Measurements from ENCODE around the gene CALCA.

GRCh38 chr11:14980854-14981253 is 8.7 kb upstream of the CALCA start:
- no peak for TF ChIP-seq CTCF (IDR thresholded peaks at IDR 0.05; ENCODE audit: insufficient read depth, low read length, poor library complexity, severe bottlenecking)
- no peak for TF ChIP-seq EZH2phosphoT487 (conservative IDR thresholded peaks at IDR 0.05; ENCODE audit: low read length)
